CD4-positive, alpha-beta T cell treated with Interleukin-2 at 100 ng/mL for 4 hours (primary cell): ENCODE results near the gene GPAT2.
"Not testable (repeated sequence)": the region's sequence is repeated elsewhere in the genome, so short reads cannot be mapped to it uniquely, and the experiment has no call there.

Experiments
- DNase-seq: peaks from one replicate; pipeline ENCODE4 v3.0.0-alpha.2; 2020; ENCODE audit warnings: low spot score

The GPAT2 gene

GRCh38 chr2:96034792-96035191 is at the start of gene GPAT2:
Gene GPAT2 (minus strand): TSS chr2:96034916. CDS start chr2:96032359, 2,557 bp downstream.
- not testable (repeated sequence) for DNase-seq

GRCh38 chr2:96083989-96084857 is 49.5 kb upstream of the GPAT2 start:
- no peak for DNase-seq

DNA sequence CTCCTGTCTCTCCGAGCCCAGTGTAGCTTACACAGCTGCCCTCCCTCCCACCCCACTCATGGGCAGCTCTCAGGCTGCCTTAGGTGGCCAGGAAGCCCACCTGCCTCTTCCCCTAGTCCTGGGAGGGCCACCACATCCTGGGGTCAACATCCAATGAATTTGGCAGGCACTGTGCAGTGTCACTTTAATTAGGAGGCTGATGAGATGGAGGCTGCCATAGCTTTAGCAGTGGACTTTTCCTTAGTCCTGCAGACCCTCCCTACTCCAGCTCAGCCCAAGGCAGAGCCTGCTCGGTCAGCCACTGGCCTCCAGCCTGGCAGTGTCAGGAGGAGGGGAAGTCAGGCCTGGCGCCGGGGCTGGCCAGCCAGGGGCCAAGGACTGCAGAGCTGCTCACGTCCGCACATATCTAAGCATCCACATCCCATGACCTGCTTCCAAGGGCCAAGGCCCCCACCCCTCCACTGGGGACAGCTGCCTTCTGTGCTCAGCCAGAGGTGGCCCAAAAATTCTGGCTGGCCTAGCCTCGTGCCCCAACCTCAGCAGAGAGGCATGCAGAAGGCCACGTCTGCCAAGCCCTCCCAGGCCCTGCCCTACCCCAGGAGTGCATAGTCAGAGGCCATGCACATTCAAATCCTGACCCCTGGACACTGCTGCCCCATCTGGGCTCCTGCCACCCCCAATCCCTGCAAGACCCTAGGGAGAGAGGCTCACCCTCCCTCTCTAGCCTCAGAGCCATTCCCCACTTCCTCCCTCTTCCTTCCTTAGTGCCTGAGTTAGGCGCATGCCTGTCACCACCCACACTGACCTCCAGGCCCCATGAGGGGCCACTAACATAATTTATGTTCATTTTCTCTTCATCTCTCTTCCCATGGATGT is 48.6 kb upstream of the GPAT2 start:
- DNase-seq, result no peak

- no peak for DNase-seq
Observed at GRCh38 chr2:96082211-96083063, 47.7 kb upstream of the GPAT2 start.

DNA sequence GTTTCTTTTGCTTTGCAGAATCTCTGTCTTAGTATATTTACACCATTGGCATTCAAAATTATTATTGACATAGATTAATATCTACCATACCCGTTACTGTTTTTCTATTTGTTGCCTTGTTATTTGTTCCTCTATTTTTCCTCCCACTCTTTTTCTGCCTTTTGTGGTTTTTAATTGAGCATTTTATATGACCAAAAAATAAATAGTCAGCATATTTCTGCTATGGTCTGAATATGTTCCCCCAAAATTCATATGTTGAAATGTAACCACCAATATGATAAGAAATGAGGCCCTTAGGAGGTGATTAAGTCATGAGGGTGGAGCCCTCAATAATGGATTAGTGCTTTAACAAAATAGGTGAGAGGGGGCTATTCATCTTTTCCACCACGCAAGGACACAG is 46.3 kb upstream of the GPAT2 start:
- DNase-seq, result no peak

- DNase-seq, result no peak
Observed at GRCh38 chr2:96075199-96075771, 40.6 kb upstream of the GPAT2 start.

DNA sequence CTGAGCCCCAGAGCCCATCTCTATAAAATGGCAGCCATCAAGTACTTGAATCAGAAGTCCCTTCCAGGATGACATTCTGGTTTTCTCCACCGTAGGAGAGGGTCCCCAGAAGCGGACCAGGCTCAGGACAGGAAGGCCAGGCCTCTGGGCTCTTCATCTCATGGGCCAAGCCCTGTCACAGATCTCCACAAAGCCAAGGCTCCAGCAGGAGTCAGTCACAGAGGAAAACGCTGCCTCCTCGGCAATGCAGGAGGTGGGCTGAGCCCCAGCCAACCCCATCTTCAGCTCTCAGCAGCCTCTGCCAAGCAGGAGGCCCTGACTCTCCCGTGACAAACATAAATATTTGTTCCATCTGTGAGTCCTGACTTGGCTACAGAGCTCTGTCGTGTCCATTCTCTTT is 39.4 kb upstream of the GPAT2 start:
- DNase-seq, result no peak

DNA sequence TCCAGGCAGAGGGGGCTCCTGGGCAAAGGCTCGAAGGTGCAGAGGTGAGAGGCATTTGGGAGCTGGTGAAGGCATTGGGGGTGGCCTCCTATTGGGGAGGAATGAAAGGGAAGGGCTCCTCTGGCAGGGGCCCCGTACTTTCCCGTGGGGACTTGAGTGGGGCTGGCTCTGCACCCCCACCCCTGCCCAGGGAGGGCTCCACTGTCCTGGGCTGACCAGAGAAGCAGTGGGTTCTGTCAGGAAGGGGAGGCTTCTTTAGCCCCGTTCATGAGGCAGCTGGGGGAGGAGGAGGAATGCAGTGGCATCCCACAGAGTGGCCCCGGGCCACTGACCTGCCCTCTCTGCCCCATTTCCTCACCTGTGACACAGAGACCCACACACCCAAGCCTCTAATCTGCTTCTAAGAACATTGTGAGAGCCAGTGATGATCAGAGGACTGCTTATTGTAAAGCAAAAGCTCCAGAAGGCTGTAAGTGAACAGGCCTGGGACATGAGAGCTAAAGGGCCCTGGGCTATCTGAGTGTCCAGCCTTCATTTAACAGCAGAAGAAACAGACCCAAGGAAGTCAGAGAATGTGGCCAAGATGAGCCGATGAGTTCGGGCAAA is 38.6 kb upstream of the GPAT2 start:
- no peak for DNase-seq

DNA sequence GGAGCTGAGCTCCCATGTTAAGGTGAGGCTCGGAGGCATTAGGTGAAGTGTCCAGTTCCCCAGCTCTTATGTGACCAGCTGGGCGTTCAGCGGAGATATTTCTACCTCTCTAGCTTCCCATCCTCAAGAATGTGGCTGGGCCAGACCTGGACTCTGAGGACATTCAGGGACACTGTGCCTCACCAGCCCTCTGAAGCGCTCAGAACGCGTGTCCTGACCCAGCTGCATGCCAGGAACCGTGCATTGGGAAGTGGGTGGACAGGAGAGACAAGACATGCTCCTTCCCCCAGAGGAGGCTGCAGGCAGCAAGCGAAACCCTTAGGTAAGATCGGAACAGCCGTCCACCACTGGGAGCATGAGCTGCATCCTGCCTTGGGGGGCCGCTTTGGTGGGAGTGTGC is 38.0 kb upstream of the GPAT2 start:
- no peak for DNase-seq

GRCh38 chr2:96071977-96072491 is 37.3 kb upstream of the GPAT2 start:
- not testable (repeated sequence) for DNase-seq

- DNase-seq, result not testable (repeated sequence)
Observed at GRCh38 chr2:96071087-96071976, 36.6 kb upstream of the GPAT2 start.

GRCh38 chr2:96070351-96070750 is 35.6 kb upstream of the GPAT2 start:
- not testable (repeated sequence) for DNase-seq

DNA sequence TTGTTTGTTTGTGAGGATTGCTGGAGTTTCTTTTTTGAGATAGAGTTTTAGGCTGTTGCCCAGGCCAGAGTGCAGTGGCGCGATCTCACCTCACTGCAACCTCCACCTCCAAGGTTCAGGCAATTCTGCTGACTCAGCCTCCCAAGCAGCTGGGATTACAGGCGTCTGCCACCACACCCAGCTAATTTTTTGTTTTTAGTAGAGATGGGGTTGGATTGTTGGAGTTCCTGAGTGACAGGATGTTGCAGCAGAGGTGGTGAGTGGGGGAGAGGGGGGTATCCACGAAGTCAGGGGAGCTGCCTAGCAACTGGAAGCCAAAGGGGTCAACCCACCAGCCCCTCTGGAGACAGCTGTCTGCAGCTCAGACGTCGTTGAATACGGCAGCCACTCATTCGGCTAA is 35.2 kb upstream of the GPAT2 start:
- DNase-seq, result not testable (repeated sequence)

- not testable (repeated sequence) for DNase-seq
Observed at GRCh38 chr2:96067902-96068581, 33.3 kb upstream of the GPAT2 start.

DNA sequence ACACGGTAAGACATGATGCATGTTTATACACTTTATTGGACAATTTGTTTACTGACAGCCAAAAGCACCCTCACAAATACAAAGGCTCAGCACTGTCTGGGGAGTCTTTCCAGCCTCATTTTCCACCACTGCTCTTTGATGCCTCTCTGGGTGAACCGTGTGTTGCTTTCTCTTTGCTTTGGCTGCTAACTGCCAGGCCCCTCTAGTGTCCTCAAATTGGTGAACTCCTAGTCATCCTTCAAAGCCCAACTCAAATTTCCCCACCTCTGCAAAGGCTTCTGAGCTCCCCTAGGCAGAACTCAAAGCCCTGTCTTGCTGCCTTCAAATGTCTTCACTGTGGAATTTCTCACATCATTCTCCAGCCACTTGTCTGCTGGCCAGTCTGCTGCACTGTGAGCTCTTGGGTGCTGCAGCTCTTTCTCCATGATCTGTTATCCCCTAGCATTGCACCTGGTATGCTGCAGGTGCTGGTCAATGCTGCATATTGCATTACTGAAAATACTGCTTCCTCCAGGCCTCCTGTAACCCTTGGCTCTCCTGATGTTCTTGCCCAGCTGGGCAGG is 32.5 kb upstream of the GPAT2 start:
- not testable (repeated sequence) for DNase-seq

GRCh38 chr2:96066511-96066910 is 31.8 kb upstream of the GPAT2 start:
- not testable (repeated sequence) for DNase-seq

GRCh38 chr2:96065954-96066353 is 31.2 kb upstream of the GPAT2 start:
- not testable (repeated sequence) for DNase-seq

- DNase-seq, result no peak
Observed at GRCh38 chr2:96065381-96065930, 30.7 kb upstream of the GPAT2 start.

GRCh38 chr2:96064760-96065159 is 30.0 kb upstream of the GPAT2 start:
- DNase-seq, result not testable (repeated sequence)
